ENCODE data around the gene PACS1.
A peak's percentile ranks its signal among the peaks of the same experiment; 100 is the strongest.

The PACS1 gene

DNA sequence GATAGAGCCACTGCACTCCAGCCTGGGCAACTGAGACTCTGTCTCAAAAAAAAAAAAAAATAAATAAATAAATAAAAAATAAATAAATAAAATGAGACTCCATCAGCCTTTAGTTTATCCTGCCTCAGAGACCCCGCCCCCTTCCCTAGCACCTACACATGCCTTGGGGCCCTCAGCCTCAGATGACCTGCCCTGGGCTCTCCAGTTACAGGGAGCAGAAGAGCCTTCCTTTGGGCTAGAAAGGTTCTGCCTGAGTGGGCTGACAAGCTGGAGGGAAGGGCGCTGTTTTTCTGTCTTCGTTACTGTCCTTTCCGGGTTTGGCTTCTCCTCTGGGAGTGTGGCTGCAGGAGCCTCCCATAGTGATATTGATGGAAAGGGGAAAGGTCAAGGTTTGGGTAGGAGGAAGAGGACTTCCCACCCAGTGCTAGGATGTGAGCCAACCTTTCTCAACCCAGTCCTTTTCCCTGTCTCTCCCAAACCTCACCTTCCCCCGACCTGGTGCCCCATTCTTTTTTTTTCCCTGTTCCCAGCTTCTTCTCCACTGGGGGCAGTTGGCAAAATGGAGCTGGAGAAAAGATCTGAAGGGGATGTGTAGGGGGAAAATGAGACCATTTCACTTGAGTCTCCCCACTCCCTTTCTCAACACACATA is 19.4 kb upstream of the PACS1 start:
- DNase-seq = peak; percentile 19

- no peak for DNase-seq
Measured at GRCh38 chr11:66051371-66051765, 18.7 kb upstream of the PACS1 start.

DNA sequence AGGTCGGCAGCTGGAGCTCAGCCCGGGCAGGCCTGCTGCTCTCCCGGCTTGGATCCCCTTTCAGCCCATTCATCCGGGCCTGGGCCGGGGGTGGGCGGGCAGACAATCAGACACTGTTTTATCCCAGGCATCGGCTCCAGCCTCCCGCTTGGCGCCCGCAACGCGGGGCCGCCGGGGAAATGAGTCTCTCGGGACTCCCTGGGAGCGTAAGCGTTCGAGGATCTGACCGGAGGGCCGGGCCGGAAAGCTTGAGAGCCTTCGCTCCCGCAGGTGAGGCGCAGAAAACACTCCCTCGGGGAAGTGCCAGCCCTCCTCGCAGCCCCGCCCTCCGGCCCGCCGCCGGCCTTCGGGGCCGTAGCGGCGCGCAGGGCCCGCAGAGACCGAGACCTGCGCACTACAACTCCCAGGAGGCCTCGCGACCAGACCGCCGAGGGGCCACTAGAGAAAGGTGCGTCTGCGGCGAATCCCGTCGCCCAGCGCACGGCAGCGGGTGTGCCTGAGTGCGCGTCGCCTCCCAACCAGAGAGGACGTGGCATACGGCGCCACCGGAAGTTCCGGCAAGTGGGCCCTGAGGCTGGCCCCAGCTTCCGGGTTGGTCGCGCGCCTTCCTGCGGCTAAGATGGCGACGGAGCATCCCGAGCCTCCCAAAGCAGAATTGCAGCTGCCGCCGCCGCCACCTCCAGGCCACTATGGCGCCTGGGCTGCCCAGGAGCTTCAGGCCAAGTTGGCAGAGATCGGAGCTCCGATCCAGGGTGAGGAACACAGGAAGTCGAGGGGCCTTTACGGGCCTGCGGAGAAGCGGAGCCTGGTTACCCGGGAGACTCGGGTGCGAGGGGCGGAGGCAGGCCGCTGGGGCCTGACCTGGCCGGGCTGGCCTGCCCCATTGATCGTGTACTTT is 18.1 kb upstream of the PACS1 start, which contains the start of gene SF3B2:
Gene SF3B2 (plus strand): TSS at position 599 of the 898 bp plus-strand sequence. CDS start 21 bp downstream, at position 620.
- peak; percentile 98 for DNase-seq

DNA sequence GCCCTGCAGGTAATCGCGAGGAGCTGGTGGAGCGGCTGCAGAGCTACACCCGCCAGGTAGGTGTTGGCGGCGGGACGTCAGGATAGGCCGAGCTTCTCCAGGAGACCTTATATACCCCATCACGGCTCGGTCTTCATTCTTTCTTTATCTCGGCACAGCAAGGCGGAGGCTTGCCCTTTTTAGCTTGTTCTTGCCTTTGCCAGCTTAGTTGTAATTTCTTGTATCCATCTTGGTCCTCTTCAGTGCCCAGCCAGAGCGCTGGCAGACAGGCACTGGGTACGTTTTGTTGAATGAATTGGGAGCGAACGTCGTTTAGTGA is 17.4 kb upstream of the PACS1 start:
- DNase-seq = no peak

GRCh38 chr11:66055021-66055420 is 15.1 kb upstream of the PACS1 start:
- DNase-seq = no peak

DNA sequence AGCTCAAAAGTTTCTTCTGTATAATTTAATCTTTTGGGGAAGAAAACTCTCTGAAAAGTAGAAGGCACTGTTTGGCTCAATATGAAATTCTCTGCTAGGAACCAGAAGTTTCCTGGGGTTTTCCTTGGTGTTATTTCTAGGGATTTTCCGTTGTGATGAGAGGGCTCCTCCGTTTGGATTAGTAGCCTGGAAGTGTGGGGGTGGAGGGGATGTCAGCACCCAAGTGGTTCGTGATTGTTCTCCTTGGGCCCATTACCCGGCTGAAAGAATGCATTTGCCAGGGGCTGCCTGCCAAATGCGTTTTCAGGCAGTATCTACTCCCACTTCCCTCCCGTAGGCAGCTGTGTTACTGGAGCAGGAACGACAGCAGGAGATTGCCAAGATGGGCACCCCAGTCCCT is 13.6 kb upstream of the PACS1 start:
- no peak for DNase-seq

GRCh38 chr11:66059966-66060680 is 9.9 kb upstream of the PACS1 start:
- DNase-seq = no peak

DNA sequence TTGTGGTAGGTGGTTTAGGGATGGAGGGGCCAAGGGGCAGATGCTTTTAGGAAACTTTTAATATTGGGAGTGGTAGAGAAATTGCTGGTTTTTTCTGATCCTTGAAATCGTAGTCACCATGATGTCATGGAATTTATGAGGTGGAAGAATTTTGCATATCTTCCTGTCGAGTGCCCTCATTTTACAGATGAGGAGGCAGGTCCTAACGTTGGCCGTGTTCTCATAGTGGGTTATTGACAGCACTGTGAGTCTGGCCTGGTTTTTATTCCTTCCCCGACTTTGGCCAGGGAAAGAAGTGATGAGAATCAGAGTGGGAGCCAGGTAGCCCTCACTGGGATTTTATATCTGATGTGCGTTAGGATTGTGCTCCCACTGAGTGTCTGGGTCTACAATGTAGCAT is 8.8 kb upstream of the PACS1 start:
- DNase-seq = no peak

DNA sequence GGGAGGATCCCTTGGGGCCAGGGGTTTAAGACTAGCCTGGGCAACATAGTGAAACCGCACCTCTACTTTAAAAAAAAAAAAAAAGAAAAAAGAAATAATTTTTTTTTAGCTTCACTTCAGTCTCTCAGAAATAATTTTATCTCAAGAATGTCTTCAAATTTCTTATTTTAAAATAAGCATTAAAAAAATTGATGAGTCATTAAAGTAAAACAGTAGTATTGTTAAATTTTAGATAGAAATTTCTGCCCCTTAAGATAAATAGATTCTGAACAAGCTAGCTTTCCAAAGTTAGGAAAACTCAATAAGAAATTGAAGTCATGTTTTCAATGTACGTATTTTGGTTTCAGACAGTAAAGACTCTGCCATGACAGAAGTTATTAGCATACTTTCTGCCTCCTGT is 7.7 kb upstream of the PACS1 start:
- DNase-seq = no peak

GRCh38 chr11:66063900-66064299 is 6.2 kb upstream of the PACS1 start:
- DNase-seq = no peak

DNA sequence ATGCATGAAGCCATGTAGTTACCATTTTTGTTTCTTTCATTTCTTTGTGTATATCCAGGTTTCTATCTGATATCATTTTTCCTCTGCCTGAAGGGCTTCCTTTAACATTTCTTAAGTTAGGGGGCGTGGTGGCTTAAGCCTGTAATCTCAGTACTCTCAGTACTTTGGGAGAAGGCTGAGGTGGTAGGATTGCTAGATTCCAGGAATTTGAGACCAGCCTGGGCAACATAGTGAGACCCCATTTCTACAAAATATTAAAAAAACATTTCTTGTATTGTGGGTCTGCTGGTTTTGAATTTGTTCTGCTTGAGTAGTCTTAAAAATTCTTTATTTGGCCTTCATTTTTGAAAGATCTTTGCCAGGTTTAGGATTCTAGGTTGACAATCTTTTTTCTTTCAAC is 5.5 kb upstream of the PACS1 start:
- no peak for DNase-seq

GRCh38 chr11:66066751-66067150 is 3.3 kb upstream of the PACS1 start:
- no peak for DNase-seq

DNA sequence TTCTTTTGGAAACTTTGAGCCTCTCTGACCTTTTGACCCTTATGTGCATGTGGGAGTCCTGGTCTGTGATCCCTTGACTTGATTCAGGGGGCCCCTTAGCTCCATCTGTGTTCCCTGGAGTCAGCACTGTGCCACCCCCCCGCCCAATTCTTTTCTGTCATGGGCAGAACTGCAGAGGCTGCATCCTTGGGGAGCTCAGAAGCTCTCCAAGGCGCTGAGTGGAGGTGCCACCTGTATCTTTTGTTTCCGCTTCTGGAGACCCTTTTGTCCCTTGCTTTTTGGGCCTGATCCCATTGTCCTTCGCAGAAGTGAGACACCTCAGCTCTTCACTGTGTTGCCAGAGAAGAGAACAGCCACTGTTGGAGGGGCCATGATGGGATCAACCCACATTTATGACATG is 2.4 kb upstream of the PACS1 start:
- DNase-seq = no peak

DNA sequence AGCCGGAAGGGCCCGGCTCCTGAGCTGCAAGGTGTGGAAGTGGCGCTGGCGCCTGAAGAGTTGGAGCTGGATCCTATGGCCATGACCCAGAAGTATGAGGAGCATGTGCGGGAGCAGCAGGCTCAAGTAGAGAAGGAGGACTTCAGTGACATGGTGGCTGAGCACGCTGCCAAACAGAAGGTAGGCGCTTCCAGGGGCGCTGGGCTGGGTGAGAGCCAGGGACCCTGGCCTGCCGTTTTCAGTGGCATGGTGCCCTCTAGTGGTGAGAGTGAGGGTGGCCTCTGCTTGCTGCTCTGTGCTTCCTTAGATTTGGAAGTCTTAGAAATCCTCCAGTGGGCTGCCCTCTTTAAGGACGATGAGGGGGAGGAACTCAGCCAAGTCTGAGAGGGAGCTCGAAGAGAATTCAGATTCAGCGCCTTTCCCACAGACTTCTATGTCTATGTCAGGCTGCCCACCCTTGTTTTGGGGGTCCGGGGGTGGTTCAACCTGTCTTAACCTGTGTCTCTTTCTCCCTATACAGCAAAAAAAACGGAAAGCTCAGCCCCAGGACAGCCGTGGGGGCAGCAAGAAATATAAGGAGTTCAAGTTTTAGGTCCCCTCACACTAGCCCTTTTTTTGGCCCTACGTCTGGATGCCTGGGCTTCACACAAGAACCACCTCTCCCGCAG is 1.8 kb upstream of the PACS1 start:
- DNase-seq = peak; percentile 83

GRCh38 chr11:66068923-66069714 is 953 bp upstream of the PACS1 start:
- no peak for DNase-seq

- DNase-seq = peak; percentile 49
Measured at GRCh38 chr11:66070604-66071380, 720 bp downstream of the PACS1 start.

GRCh38 chr11:66071381-66071801 is 1.3 kb downstream of the PACS1 start:
- DNase-seq = peak; percentile 9

GRCh38 chr11:66072081-66072480 is 2.0 kb downstream of the PACS1 start:
- no peak for DNase-seq

DNA sequence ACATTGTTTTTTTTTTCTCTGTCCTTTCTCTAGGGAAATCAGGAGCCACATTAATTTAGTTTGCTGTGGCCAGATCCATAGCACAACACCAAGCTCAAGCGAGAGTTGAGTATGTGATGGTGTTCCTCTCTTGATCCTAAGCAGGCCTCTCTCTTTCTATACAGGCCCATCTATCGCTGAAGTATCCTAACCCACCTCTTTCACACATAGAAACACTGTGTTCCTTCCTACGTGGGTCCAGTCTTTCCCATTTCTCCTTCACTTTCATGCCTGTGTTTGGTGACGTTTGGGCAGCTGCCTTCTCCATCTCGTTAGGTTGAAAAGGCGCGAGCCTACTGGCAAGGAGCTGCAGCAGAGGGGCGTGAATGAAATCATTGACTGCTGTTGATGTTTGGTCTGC is 2.4 kb downstream of the PACS1 start:
- no peak for DNase-seq

DNA sequence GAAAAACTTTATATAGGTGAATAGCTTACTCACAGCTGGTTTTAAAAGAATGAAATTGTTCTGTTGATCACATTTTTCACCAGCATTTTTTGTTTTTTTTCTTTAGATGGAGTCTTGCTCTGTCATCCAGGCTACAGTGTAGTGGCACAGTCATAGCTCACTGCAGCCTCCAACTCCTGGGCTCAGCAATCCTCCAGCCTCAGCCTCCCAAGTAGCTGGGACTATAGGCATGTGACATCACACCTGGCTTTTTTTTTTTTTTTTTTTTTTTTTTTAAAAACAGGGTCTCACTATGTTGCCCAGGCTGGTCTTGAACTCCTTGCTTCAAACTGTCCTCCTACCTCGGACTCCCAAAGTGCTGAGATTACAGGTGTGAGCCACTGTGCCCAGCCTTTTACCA is 3.6 kb downstream of the PACS1 start:
- DNase-seq = no peak

DNA sequence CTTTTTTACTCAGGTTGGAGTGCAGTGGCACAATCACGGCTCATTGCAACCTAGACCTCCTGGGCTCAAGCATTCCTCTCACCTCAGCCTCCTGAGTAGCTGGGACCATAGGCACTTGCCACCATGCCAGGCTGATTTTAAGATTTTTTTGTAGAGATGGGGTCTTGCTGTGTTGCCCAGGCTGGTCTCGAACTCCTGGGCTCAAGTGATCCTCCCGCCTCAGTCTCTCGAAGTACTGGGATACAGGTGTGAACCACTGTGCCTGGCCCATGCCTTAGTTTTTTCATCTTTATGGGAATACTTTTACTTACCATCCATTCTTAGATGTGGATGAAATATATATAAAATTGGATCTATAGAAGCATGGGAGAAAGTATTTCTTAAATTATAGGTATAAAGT is 5.2 kb downstream of the PACS1 start:
- DNase-seq = no peak

DNA sequence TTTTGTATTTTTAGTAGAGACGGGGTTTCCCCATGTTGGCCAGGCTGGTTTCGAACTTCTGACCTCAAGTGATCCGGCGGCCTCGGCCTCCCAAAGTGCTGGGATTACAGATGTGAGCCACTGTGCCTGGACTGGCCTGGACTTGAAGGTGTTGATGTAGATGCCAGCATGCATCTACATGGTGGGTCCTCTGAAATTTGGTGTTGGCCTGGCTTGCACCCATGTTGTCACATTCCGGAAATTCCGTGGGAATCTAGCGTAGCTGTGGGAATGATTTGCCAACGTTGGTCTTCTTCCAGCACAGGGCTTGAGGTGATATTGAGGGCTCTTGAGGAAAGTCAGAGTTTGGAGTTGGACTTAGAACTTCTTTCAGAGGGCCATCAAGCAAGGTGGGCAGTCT is 6.5 kb downstream of the PACS1 start:
- no peak for DNase-seq
